Measurements from ENCODE around the gene ATP11A.

- TF ChIP-seq EZH2 (IDR thresholded peaks at IDR 0.05) (no peak), POLR2AphosphoS5 (IDR thresholded peaks at IDR 0.05; ENCODE audit: borderline replicate concordance, low read depth, low read length) (no peak), FOXP2 (optimal IDR thresholded peaks at IDR 0.05; ENCODE audit: control extremely low read depth, extremely low read length, insufficient read depth) (no peak)
Observed at GRCh38 chr13:112826565-112826964, 136.7 kb downstream of the ATP11A start.
